Left renal cortex interstitium (tissue), 4 donors: ENCODE results near the gene AFF4. TPM values are rescaled to one million over a fixed set of nuclear protein-coding genes. Genes with fewer than 3 reads are reported as not detected.
"Not testable (repeated sequence)": the region's sequence is repeated elsewhere in the genome, so short reads cannot be mapped to it uniquely, and the experiment has no call there.

Experiments
- DNase-seq, 4 donors: peaks; one replicate each; pipeline ENCODE4 v3.0.0-alpha.2; 2013; ENCODE audit warnings: low read depth in 4 of 4, low spot score in 2 of 4, missing footprints in 1 of 4
- polyA plus RNA-seq, 4 donors: library from polyadenylated mRNA; unstranded; fragments of 120-200 nt; gene quantifications; one replicate each; pipeline ENCODE4 v1.2.1, GENCODE V29; 2013; ENCODE audit not compliant: insufficient read length in 4 of 4

Gene AFF4
- polyA plus RNA-seq, 4 donors, result 51.4 to 72.8 (median 59.6) TPM

DNA sequence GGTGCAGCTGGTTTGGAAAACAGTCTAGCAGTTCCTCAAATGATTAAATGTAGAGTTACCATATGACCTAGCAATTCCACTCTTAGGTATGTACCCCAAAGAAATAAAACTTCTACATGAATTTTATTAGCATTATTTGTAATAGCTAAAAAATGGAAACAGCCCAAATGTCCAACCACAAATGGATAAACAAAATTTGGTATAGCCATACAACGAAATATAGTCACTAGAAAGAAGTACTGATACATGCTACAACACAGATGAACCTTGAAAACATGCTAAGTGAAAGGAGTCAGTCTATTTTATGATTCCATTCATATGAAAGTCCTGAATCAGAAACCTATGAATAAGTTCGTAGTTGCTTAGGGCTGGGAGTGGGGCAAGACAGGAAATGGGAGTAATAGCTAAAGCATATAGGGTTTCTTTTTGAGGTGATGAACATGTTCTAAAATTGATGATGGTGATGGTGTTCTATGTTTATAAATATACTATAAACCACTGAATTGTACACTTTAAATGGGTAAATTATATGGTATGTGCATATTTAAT is 103.5 kb downstream of the AFF4 start:
- no peak for DNase-seq

DNA sequence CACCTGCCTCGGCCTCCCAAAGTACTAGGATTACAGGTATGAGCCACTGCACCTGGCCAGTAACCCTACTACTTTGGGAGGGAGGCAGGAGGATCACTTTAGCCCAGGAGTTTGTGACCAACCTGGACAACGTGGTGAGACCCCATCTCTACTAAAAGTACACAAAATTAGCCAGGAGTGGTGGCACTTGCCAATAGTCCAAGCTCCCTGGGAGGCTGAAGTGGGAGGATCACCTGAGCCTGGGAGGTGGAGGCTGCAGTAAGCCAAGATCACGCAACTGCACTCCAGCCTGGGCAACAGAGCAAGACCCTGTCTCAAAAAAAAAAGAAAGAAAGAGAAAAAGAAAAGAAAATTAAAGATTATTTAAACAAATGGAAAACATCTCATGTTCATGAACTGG is 107.4 kb downstream of the AFF4 start:
- DNase-seq, result no peak

DNA sequence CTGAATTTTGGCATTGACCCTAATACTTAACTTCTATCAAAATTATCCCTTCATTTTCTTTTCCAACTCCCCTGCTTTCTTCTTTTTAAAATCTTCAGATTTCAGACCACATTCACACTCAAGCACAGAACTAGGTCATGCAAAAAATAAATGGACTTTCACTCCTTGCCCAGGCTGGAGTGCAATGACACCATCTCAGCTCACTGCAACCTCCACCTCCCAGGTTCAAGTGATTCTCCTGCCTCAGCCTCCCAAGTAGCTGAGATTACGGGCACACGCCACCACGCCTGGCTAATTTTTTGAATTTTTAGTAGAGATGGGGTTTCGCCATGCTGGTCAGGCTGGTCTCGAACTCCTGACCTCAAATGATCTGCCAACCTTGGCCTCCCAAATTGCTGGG is 108.4 kb downstream of the AFF4 start:
- not testable (repeated sequence) for DNase-seq

DNA sequence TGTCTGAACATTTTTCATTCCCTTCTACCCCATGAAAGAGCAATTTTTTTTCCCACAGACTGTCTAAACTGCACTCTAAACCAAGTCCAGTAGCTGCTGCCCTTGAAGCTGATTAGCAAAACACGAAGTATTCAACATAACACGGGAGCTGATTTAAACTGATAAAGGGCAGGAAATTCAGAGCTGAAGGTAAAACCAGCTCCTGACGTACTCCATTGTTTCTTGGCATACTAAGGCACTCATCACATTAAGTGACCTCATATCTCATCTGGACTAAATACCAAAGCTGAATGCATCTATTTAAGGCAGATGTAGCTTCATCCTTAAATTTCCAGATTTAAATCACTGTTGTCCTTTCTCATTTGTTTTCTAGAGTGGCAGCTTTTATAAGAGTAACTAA is 109.1 kb downstream of the AFF4 start:
- DNase-seq, result no peak

DNA sequence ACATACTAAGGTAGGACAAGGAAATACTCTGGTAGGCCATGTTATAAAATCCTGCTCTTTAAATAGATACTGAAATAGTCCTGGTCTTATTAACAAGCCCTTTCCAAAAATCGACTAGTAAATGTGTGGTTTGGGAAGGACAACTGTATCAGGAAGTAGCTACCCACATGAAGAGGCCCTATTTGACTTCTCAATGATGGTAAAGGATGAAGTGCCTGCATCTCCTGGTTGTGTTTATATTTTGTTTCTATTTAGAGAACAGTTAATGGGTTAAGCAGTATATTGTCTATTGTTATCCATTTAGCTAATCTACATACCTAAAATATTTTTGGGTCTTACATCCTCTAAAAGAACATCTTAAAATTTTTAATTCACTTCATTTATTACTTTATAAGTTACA is 109.6 kb downstream of the AFF4 start:
- DNase-seq, result no peak

DNA sequence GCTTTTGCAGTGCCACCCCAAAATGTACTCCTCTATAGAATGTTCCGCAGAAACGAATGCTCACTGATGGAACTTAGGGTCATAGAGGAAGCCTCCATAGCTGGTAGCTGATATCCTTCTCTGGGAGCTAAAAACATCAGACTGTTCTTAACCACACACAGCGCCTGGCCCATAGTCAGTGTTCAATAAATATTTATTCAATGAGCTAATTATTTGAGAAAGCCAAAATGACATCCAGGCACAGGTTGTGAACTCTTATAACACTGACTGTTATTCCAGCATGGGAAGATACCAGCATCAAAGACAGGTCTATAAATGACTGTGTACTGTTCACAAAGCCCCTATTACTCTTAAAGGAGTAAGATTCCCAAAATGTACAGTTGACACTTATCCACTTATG is 110.1 kb downstream of the AFF4 start:
- no peak for DNase-seq

DNA sequence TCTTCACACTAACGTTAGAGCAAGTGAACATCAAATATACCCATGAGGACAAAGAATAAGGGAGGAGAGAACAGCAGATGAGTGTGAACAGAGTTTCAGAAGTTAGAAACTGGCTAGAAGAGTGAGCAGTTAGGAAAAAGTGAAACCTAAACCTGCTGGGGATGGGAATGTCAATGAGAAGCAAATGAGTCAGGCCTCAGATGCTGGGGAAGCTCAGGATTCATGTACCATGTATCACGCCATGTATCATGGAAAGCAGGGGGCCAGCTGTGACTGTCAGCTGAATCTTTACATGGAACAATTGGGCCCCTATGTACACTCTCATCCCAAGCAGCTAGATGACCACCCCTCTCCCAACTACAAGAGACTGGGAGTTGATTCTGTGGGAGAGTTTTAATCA is 113.4 kb downstream of the AFF4 start:
- no peak for DNase-seq

DNA sequence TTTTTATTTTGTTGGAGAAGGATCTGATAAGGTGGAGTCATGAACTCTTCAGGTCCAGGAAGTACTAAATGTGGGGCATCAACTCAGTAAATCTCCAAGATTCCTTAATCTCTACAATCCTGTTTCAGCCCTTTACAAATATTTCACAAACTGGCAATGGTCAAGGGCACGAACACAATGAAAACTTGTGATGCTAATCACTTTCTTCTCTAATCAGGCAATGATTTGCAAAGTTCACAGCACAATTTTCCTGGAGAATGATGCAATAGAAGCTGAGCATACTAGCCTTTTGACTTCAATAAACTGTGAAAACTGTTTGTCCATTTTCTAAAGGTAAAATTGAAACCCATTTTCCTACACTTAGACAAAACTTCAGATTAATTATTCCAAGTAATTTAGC is 114.1 kb downstream of the AFF4 start:
- no peak for DNase-seq

DNA sequence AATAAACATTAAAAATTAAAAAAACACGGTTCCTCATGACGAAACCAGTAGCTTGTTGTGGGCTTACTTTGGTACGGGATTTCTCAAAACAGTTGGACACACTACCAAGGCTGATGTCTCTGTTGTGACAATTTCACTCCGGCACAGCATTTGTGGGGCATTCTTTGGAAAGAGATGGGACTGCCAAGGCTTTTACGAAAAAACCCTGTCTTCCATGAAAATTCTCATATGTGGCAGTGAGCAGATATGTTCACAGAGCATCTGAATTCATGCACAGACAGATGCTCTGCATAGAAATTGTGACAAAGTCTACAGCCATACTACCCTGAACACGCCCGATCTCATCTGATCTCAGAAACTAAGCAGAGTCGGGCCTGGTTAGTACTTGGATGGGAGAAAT is 115.2 kb downstream of the AFF4 start:
- no peak for DNase-seq

DNA sequence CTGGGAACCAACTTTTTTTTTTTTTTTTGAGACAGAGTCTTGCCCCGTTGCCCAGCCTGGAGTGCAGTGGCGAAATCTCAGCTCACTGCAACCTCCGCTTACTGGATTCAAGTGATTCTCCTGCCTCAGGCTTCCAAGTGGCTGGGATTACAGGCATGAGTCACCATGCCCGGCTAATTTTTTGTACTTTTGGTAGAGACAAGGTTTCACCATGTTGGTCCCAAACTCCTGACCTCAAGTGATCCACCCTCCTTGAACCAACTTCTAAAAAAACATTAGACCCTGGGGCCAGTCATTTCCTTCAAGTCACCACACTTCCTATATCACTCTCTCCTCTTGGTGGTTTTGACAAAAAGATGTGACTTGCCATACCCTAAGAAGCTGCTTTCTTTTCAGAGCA is 122.1 kb downstream of the AFF4 start:
- no peak for DNase-seq

DNA sequence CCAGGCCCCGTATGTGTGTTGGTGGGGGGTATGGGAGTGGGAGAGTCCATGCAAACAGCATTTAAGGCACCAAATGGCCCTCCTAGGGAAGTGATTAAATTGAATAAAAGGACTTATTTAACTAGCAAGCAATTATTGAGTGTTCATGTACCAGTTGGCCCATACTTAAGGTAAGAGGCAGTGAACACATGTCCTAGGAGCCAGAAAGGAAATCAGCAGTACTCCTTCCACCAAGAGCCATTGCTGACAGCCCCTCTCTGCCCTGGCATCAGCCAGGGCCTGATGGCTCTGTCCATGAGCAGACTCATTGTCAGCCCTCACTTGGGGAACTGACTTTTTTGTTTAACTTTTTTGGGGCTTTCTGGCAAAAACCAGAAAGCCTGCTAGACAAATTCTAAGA is 122.5 kb downstream of the AFF4 start:
- no peak for DNase-seq

DNA sequence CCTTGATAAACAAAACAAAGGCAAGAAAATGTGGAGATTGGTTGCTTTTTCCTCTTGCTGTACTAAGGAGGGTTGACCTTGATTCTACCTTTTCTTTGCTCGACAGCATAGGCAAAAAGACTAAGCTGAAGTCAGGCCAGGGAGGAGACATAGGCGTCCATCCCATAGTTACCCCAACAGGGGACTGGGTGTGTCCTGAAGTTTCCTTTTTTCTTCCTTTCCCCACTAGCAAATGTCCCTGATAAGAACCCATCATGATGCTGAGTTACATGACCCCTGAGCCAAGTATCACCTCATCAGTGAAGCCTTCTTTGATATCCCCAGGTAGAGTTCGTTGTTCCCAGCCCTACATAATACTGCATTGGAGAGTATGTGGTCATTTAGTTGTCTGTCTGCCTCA is 123.1 kb downstream of the AFF4 start:
- DNase-seq, result no peak

DNA sequence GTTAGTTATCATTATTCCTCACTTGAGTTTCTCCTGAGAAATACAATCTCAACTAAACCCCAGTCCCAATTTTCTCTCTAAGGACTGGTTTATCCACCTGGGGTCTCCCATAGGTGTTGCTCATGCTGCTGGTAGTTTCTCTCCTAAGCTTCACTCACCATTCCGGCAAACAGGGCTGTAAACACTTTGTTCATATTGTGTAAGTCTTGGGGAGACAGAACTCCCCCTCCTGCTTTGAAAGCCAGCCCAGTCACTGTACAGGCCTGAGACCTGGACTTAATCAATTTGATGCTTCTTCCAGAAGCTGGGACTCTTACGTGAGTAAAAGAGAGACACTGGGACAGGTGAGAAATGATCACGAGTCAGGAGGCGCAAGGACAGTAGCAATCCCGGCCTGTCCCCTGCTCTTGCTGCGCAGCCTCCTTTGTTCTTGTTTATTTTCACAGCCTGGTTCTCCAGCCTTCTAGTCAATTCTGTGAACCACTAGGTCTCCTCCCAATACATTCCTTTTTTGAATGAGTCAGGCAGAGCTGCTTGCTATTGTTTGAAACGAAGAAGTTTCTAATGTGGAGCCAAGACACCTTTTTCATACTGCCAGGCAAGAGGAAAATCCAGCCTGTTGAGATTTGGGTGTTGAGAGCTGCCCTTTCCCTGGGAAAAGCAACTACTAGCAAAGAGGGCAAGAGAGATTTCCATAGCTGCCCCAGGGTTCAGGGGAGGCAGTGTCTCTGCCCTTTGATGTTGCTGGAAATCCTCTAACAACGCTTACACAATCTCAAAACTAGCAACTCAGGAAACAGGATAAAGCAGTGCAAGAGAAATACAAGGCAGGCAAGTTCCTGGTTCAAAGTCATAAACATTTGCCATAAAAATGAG is 123.8 kb downstream of the AFF4 start:
- no peak for DNase-seq

DNA sequence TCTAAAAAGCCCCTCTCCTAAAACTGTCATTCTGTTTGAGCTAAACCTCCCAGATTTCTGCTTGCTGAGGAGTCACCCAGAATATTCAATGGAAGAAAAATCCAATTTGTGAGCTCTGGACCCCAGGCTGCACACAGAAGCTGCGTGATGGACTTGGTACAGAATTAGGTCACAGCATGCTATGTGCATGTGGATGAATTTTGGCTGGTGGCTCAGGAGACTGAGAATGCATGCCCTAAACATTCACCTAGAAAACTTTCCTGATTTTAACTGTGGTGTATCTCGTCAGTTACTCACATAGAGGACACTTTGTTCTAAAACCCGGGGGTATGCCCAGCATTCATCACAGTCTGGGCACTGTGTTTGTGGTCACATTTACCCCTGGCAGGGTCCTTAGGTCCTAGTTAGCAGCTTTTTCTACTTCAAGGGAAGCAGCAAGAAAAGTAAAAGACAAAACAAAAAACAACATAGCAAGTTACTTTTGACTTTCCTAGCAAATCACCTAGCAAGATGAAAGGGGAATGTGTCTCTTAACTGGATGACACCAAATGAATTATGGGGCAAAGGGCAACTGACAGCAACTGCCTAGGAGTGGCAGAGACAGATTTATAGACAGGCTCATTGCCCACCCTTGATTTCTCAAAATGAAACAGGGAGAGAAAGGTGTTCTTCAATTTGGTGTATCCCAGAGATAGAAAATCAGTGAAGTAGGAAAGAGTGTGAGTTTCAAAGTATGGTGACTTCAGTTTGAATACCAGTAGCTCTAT is 124.7 kb downstream of the AFF4 start:
- no peak for DNase-seq

DNA sequence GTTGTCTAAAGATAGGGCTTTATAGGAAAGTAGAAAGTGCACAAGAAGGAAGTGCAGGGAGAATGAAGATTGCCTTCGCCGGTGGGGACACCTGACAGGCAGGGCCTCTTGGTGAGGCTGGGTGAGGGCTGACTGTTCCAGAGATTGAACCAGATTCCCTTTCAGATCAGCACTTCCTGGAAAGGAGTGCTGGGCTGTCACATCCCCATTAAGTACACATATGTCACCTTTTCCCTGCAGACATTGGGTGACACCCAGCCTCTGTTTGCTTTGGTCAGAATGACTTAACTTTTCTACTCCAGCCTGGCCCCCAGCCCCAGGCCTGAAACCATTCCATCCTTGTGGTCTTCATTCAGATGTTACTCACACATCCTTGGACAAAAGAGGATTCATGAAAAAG is 125.6 kb downstream of the AFF4 start:
- no peak for DNase-seq

DNA sequence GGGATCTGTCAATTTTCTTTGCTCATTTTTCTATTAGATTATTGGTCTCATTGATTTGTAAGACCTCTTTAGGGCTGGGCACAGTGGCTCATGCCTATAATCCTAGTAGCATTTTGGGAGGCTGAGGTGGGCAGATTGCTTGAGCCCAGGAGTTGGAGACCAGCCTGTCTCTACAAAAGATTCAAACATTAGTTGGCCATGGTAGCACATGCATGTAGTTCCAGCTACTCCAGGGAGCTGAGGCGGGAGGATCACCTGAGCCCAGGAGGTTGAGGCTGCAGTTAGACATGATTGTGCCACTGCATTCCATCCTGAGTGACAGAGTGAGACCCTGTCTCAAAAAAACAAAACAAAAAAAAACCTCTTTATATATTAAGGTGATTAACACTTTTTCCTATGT is 126.6 kb downstream of the AFF4 start:
- DNase-seq, result no peak

DNA sequence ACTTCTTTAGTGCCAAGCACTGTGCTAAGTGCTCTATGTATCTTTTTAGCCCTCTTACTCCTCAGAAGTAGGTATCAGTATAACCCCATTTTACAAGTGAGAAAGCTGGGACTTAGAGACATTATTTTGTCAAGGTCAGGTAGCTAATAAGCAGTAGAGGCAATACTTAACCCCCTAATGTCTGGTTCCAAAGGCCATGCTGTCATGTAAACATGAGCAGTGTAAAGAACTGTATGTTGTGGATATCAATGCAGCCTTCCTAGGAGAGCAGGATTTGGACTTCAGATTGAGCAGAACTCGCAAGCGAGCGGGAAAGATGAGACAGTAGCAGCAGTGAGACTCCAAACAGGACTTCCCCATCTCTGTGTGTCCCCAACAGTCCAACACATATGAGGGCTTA is 129.4 kb downstream of the AFF4 start:
- DNase-seq, result no peak

DNA sequence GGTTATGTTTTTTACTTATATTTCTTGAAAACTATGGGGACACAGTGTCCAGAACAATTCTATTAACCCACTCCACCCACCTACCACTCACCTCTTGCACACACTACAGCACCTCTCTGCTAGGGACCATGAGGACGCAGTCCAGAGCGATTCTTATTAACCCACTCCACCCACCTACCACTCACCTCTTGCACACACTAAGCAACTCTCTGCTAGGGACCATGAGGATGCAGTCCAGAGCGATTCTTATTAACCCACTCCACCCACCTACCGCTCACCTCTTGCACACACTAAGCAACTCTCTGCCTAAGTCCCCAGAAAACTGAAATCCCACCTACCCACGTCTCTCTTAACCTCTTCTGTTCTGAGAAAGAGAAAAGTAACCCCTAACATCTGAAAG is 130.8 kb downstream of the AFF4 start:
- no peak for DNase-seq

DNA sequence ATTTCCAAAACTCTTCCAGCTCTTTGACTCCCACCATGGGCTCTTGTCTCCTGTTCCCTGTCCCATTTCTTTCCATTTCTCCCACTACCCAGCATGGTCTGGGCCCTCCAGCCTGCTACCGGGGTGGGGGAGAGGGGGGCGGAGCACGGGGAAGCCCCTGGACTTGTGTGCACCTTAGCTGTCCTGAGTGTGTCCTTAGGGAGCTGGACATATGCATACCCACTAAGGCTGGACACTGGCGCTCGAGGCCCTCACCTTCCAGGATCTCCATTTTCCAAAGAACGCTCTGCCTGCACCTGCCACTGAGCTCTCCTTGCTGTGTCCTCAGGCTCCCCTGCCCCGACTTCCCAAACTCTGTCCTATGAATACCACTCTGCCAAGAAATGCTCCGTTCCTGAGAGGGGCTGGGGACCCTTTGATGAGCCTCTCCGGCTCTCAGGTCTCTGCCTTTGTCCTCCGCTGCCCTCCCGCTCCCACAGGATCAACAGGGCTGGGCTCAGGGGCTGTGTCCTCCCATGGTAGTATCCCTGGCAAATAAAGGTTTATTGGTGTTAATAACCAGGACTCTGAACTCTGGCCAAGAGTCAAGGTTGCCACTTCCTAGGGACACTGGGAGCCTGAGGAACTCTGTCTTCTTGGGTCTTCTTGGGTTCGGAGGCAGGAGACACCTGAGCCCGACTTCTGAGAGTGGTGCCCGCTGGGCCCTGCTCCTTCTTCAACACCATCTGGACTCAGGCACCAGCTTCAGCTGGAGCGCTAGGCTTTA is 132.2 kb downstream of the AFF4 start:
- no peak for DNase-seq

DNA sequence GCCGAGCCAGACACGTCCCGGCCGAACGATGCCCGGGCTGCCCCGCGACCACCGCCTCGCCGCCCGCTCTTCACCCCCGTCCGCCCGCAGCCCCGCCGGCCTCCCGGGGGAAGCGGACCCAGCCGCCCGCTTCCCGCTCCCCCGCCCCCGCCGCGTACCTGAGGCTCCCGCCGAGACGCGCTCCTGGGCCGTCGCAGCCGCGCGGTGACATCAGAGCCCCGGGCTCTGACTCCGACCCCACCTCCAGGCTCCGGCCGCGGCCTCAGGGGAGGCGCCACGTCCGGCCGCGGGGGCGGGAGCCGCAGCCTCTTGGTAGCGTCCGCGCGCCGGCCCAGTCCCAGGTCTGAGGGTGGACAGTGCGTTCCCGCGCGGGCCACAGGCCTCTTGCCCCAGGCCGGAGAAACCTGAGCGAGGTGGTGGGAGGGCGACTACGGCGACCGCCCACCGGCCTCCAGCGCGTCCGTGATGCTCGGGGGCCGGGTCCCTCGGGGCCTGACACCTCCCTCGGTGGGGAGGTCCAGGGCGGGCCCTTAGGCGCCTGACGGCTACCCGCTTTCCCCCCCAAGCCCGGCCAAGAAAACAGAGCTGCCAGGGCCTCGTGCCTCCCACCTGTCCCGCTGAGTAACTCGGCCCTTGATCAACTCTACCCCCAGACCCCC is 132.9 kb downstream of the AFF4 start, which contains the start of gene SHROOM1:
Gene SHROOM1, minus strand, starts transcription at position 212 of the 659 bp plus-strand sequence. CDS start 4,507 bp downstream, outside the sequence.
- DNase-seq, result no peak
